Measurements from ENCODE around the gene EXOC3.

DNA sequence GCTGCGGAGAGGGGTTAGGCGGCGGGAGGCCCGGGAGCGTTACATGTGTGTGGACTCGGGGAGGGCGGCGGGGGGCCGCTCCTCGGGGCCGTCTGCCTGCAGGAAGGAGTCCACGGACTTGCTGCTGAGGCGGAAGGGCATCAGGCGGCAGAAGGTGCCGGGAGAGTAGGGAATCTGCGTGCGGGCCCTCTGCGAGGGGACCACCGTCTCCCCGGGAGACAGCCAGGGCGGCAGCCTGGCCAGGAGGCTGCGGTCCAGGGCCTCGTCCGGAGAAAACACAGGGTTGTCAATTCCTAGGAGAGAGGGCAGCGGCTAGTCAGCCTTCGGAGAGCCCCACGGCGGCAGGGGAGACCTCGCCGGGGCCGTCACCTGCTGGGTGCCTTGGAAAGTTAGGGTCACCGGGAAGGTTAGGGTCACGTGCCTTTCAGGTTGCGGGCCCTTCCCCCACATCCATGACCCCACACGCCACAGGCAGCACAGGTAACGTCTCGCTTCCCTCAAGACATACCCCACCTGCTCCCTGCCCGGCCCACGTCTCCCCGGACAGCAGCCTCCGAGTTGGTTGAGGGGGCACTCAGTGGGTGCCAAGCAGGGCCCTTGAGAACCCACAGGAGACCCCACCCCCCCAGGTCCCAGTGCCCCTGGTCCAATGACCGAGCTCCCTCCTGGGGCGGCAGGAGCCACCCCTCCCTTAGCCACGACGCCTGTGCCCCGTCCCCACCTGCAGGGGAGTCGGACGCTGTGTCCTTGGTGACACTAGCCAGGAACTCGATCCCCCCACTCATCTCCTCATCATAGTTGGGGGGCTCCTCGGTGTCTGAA lies 32.1 kb downstream of the EXOC3 start:
- TF ChIP-seq, protein P1, sequence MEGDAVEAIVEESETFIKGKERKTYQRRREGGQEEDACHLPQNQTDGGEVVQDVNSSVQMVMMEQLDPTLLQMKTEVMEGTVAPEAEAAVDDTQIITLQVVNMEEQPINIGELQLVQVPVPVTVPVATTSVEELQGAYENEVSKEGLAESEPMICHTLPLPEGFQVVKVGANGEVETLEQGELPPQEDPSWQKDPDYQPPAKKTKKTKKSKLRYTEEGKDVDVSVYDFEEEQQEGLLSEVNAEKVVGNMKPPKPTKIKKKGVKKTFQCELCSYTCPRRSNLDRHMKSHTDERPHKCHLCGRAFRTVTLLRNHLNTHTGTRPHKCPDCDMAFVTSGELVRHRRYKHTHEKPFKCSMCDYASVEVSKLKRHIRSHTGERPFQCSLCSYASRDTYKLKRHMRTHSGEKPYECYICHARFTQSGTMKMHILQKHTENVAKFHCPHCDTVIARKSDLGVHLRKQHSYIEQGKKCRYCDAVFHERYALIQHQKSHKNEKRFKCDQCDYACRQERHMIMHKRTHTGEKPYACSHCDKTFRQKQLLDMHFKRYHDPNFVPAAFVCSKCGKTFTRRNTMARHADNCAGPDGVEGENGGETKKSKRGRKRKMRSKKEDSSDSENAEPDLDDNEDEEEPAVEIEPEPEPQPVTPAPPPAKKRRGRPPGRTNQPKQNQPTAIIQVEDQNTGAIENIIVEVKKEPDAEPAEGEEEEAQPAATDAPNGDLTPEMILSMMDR (IDR thresholded peaks at IDR 0.05), result no peak
- TF ChIP-seq ETV6 (CRISPR knock-in tag; IDR thresholded peaks at IDR 0.05), result no peak
- TF ChIP-seq ZNF317 (CRISPR knock-in tag; IDR thresholded peaks at IDR 0.05; ENCODE audit: borderline replicate concordance, low read depth), result no peak
- TF ChIP-seq CBFB (CRISPR knock-in tag; IDR thresholded peaks at IDR 0.05; ENCODE audit: low read depth), result no peak

Measured in WTC11 (cell line).